ENCODE data around the gene RHOT1. TPM values are rescaled to one million over a fixed set of nuclear protein-coding genes. Genes with fewer than 3 reads are reported as not detected.

The RHOT1 gene
- total RNA-seq, 1 experiment from 2014 or later: 39.2 TPM

GRCh38 chr17:32253117-32253611, 110.9 kb downstream of the RHOT1 start:
- intact Hi-C loops (cut with micrococcal nuclease; ENCODE audit: unreplicated experiment) (loop anchor here (1.0 kb wide), 1 partner anchor 68 kb away; no protein-coding TSS in a partner anchor), in situ Hi-C loops (cut with HindIII; ENCODE audit: low pct_unique_long_range_greater_than_20kb, low sequenced_read_pairs) (no loop called here)
- H3K9me3 ChIP-seq (ENCODE audit: control insufficient read depth, insufficient read depth, low read depth, low read length): no peaks in the 10 kb centered on the region
- no TSS peak for BruUV-seq (replicated peaks)
- H3K4me3 ChIP-seq (ENCODE audit: low read depth in 2 of 2, low read length in 2 of 2): no peak overlapping the region
- CTCF ChIA-PET: interaction anchor here (0.5 to 1.3 kb wide), 11 partner anchors 10 to 124 kb away, joined by 3 to 6 read pairs (median 4); no protein-coding TSS in a partner anchor
- no peaks in the 10 kb centered on the region for H3K36me3 ChIP-seq (ENCODE audit: control insufficient read depth, insufficient read depth, low read length)
- no peaks in the 10 kb centered on the region for H3K4me1 ChIP-seq (ENCODE audit: control insufficient read depth, insufficient read depth, low read length)
- no peaks in the 10 kb centered on the region for H3K27me3 ChIP-seq (ENCODE audit: control insufficient read depth, insufficient read depth, low read length)
- ATAC-seq (peak; percentile 98), DNase-seq (ENCODE audit: low read depth, low spot score) (peak; percentile 67)
- POLR2A ChIA-PET: no interaction called here
- TF ChIP-seq, protein P1, sequence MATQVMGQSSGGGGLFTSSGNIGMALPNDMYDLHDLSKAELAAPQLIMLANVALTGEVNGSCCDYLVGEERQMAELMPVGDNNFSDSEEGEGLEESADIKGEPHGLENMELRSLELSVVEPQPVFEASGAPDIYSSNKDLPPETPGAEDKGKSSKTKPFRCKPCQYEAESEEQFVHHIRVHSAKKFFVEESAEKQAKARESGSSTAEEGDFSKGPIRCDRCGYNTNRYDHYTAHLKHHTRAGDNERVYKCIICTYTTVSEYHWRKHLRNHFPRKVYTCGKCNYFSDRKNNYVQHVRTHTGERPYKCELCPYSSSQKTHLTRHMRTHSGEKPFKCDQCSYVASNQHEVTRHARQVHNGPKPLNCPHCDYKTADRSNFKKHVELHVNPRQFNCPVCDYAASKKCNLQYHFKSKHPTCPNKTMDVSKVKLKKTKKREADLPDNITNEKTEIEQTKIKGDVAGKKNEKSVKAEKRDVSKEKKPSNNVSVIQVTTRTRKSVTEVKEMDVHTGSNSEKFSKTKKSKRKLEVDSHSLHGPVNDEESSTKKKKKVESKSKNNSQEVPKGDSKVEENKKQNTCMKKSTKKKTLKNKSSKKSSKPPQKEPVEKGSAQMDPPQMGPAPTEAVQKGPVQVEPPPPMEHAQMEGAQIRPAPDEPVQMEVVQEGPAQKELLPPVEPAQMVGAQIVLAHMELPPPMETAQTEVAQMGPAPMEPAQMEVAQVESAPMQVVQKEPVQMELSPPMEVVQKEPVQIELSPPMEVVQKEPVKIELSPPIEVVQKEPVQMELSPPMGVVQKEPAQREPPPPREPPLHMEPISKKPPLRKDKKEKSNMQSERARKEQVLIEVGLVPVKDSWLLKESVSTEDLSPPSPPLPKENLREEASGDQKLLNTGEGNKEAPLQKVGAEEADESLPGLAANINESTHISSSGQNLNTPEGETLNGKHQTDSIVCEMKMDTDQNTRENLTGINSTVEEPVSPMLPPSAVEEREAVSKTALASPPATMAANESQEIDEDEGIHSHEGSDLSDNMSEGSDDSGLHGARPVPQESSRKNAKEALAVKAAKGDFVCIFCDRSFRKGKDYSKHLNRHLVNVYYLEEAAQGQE (IDR thresholded peaks at IDR 0.05; ENCODE audit: insufficient read depth in 1 of 2, low read depth in 2 of 2, low read length in 1 of 2): no peak
- TF ChIP-seq TCF7L2 (IDR thresholded peaks at IDR 0.05; ENCODE audit: low read depth, low read length): no peak
- TF ChIP-seq SIN3A (IDR thresholded peaks at IDR 0.05; ENCODE audit: borderline replicate concordance, insufficient read depth, low read depth, low read length): no peak
- TF ChIP-seq CTCF (IDR thresholded peaks at IDR 0.05): peak; percentile 99
- no peak for TF ChIP-seq POLR2AphosphoS5 (IDR thresholded peaks at IDR 0.05; ENCODE audit: low read depth, low read length)
- no peak overlapping the region for H3K27ac ChIP-seq (ENCODE audit: low read length)

DNA sequence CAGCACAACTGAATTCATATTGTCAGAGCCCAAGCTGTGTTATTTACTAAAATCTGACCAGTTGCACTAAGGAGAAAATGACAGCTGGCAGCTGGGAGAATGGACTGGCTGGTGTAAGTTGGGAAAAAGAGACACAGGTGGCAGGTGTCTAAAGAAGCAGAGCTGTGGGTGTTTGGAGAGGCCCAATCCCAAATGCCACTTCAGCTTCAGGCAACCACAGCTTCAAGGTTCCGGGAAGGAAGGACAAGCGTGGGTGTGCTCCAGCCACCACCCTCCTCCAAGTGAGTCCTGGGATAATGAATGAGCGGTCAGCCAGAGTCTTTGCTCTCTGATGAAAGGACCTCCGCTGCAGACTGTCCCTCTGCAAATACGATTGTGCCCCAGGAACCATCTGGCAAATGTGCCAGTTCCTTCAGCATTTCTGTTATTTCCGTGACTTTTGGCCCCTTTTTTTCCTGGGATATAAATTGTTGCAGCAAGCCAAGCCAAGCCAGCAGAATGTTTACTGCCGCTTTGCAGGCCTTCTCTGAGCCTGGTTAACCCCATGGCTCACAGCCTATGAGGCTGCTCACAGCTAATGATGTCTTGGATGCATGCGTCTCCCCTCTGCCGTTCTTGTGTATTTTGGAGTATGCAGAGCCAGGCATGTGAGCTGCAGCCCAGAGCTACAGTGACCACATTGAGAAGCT, 113.9 kb downstream of the RHOT1 start:
- Histone ChIP-seq H3K4me1 (ENCODE audit: control insufficient read depth, insufficient read depth, low read length) (no peaks in the 10 kb centered on the region), H3K36me3 (ENCODE audit: control insufficient read depth, insufficient read depth, low read length) (no peaks in the 10 kb centered on the region), H3K4me3 (ENCODE audit: low read depth in 2 of 2, low read length in 2 of 2) (no peak overlapping the region), H3K27ac (ENCODE audit: low read length) (no peak overlapping the region), H3K27me3 (ENCODE audit: control insufficient read depth, insufficient read depth, low read length) (no peaks in the 10 kb centered on the region), H3K9me3 (ENCODE audit: control insufficient read depth, insufficient read depth, low read depth, low read length) (no peaks in the 10 kb centered on the region)
- ATAC-seq: no peak
- intact Hi-C loops (cut with micrococcal nuclease; ENCODE audit: unreplicated experiment): no loop called here
- POLR2A ChIA-PET: no interaction called here
- DNase-seq (ENCODE audit: low read depth, low spot score): no peak
- no TSS peak for BruUV-seq (replicated peaks)
- in situ Hi-C loops (cut with HindIII; ENCODE audit: low pct_unique_long_range_greater_than_20kb, low sequenced_read_pairs): no loop called here
- CTCF ChIA-PET: no interaction called here
- TF ChIP-seq, protein P1 (IDR thresholded peaks at IDR 0.05; ENCODE audit: insufficient read depth in 1 of 2, low read depth in 2 of 2, low read length in 1 of 2): no peak
- TF ChIP-seq POLR2AphosphoS5 (IDR thresholded peaks at IDR 0.05; ENCODE audit: low read depth, low read length) (no peak), CTCF (IDR thresholded peaks at IDR 0.05) (no peak), TCF7L2 (IDR thresholded peaks at IDR 0.05; ENCODE audit: low read depth, low read length) (no peak), SIN3A (IDR thresholded peaks at IDR 0.05; ENCODE audit: borderline replicate concordance, insufficient read depth, low read depth, low read length) (no peak)

Data from Panc1 (cell line).